Breast epithelium (tissue), 3 donors: ENCODE measurements around the gene APLP2.

ENCODE experiments used
- CTCF ChIP-seq, 3 donors: fragments of 450-650 bp; IDR thresholded peaks; one replicate each; pipeline ENCODE4 v1.5.1; 2016 to 2017; ENCODE audit warnings: antibody characterized with exemption in 3 of 3, mild to moderate bottlenecking in 3 of 3, moderate library complexity in 3 of 3
- POLR2AphosphoS5 ChIP-seq, 3 donors: sonication (generic); formaldehyde crosslinking; IDR thresholded peaks; one replicate each; pipeline ENCODE4 v1.6.1; 2017; ENCODE audit warnings: antibody characterized with exemption in 3 of 3

GRCh38 chr11:130175898-130176297 lies 106.2 kb downstream of the APLP2 start:
- TF ChIP-seq POLR2AphosphoS5 (IDR thresholded peaks at IDR 0.05) (no peak), CTCF (IDR thresholded peaks at IDR 0.05) (no peak)
